GM19463 (cell line): ENCODE data around the gene TMEM176A.
"Not testable (repeated sequence)": the region's sequence is repeated elsewhere in the genome, so short reads cannot be mapped to it uniquely, and the experiment has no call there.

Source experiments
- ATAC-seq: cut with Tn5 transposase; IDR thresholded peaks from one replicate; pipeline ENCODE4 v1.9.1; 2021; ENCODE audit warnings: mild to moderate bottlenecking, moderate library complexity; ENCODE audit not compliant: unreplicated experiment

The TMEM176A gene

GRCh38 chr7:150800581-150801241 lies at the start of gene TMEM176A:
Gene TMEM176A (plus strand): TSS chr7:150800769. CDS start chr7:150801551, 782 bp downstream.
- no peak for ATAC-seq

GRCh38 chr7:150751702-150752101 lies 48.9 kb upstream of the TMEM176A start:
- ATAC-seq, result no peak

GRCh38 chr7:150753239-150753638 lies 47.3 kb upstream of the TMEM176A start:
- ATAC-seq, result no peak

GRCh38 chr7:150753826-150754603 lies 46.6 kb upstream of the TMEM176A start:
- ATAC-seq, result peak; percentile 43

GRCh38 chr7:150754951-150755350 lies 45.6 kb upstream of the TMEM176A start:
- ATAC-seq, result no peak

GRCh38 chr7:150755473-150756099 lies 45.0 kb upstream of the TMEM176A start:
- ATAC-seq, result peak; percentile 44

- ATAC-seq, result no peak
Observed at GRCh38 chr7:150756166-150756565, 44.4 kb upstream of the TMEM176A start.

GRCh38 chr7:150756858-150757257 lies 43.7 kb upstream of the TMEM176A start:
- ATAC-seq, result no peak

- no peak for ATAC-seq
Observed at GRCh38 chr7:150759479-150759878, 41.1 kb upstream of the TMEM176A start.

GRCh38 chr7:150766334-150766709 lies 34.2 kb upstream of the TMEM176A start:
- ATAC-seq, result no peak

GRCh38 chr7:150769768-150770167 lies 30.8 kb upstream of the TMEM176A start:
- no peak for ATAC-seq

GRCh38 chr7:150774131-150774530 lies 26.4 kb upstream of the TMEM176A start:
- not testable (repeated sequence) for ATAC-seq

- no peak for ATAC-seq
Observed at GRCh38 chr7:150778014-150778737, 22.4 kb upstream of the TMEM176A start.

- ATAC-seq, result no peak
Observed at GRCh38 chr7:150778738-150779301, 21.7 kb upstream of the TMEM176A start.

- ATAC-seq, result no peak
Observed at GRCh38 chr7:150780292-150780691, 20.3 kb upstream of the TMEM176A start.

- no peak for ATAC-seq
Observed at GRCh38 chr7:150781103-150781502, 19.5 kb upstream of the TMEM176A start.

GRCh38 chr7:150781961-150782360 lies 18.6 kb upstream of the TMEM176A start:
- ATAC-seq, result no peak

GRCh38 chr7:150784120-150784736 lies 16.3 kb upstream of the TMEM176A start:
- no peak for ATAC-seq

GRCh38 chr7:150784954-150785353 lies 15.6 kb upstream of the TMEM176A start:
- no peak for ATAC-seq
